Neural crest cell (in vitro differentiated cells): ENCODE data around the gene CDH26. TPM values are rescaled to one million over a fixed set of nuclear protein-coding genes. Genes with fewer than 3 reads are reported as not detected.
A peak's percentile ranks its signal among the peaks of the same experiment; 100 is the strongest.

Source experiments
- DNase-seq: peaks from one replicate; pipeline ENCODE4 v3.0.0; 2021; ENCODE audit warnings: low read depth, mixed read lengths, low spot score
- H3K27ac Mint-ChIP-seq: one replicate; pipeline ENCODE4 v1.8.0; 2021; ENCODE audit warnings: mild to moderate bottlenecking, mixed read lengths; ENCODE audit not compliant: unreplicated experiment
- H3K27me3 Mint-ChIP-seq: 2 replicates; pipeline ENCODE4 v1.8.0; 2021; ENCODE audit warnings: low read depth, mild to moderate bottlenecking, mixed read lengths
- H3K36me3 Mint-ChIP-seq: 2 replicates; pipeline ENCODE4 v1.8.0; 2021; ENCODE audit warnings: low read depth, mild to moderate bottlenecking, mixed read lengths
- H3K4me1 Mint-ChIP-seq: 2 replicates; pipeline ENCODE4 v1.8.0; 2021; ENCODE audit warnings: mixed read lengths
- H3K4me3 Mint-ChIP-seq: one replicate; pipeline ENCODE4 v1.8.0; 2021; ENCODE audit warnings: mild to moderate bottlenecking, mixed read lengths
- H3K9me3 Mint-ChIP-seq: 2 replicates; pipeline ENCODE4 v1.8.0; 2021; ENCODE audit warnings: mixed read lengths
- total RNA-seq: library from RNA; stranded (reverse); gene quantifications from 2 replicates; pipeline ENCODE4 v1.2.1, GENCODE V29; 2021
- TF ChIP-seq, protein P1 (sequence below): fragments of 200-600 bp; sonication (generic); conservative IDR thresholded peaks from 2 replicates; pipeline ENCODE4 v1.5.0; 2021; ENCODE audit warnings: antibody characterized with exemption, mild to moderate bottlenecking

CDH26 gene
- total RNA-seq, 1 donor from 2014 or later = 0.89 TPM

DNA sequence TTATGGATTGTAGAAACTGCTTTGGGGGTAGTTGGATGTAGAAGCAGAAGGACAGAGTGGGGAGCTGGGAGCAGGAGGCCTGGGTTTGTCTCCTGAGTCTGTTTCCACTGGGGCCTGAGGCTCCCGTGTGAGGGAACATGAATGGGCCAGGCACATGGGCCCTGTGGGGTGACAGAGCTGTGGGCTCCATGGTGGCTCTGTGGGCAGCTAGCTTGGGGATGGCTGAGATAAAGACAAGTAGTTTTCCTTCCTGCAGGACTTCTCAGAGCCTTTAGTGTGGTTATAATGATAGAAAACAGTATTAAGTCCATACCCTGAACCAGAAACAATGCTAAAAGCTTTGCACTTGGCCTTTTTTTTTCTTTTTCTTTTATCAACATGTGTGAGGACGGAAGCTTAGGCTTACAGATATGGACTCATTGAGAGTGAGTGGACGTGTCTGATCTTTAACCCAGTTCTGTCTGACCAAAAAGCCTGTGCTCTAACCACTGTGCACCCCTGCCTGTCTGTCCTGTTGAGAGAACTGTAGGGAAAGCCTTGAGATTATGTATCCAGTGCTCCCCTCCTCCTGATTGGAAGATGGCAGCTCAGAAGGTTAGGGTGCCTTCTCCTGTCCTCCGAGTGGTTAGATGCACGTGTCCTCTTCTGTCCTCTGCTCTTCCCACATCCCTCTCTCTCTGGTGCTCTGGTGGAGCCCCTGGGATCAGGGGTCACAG, 98.3 kb downstream of the CDH26 start:
- peaks cover 2% of the 10 kb centered on the region for H3K27me3 Mint-ChIP-seq
- DNase-seq = no peak
- TF ChIP-seq, protein P1, sequence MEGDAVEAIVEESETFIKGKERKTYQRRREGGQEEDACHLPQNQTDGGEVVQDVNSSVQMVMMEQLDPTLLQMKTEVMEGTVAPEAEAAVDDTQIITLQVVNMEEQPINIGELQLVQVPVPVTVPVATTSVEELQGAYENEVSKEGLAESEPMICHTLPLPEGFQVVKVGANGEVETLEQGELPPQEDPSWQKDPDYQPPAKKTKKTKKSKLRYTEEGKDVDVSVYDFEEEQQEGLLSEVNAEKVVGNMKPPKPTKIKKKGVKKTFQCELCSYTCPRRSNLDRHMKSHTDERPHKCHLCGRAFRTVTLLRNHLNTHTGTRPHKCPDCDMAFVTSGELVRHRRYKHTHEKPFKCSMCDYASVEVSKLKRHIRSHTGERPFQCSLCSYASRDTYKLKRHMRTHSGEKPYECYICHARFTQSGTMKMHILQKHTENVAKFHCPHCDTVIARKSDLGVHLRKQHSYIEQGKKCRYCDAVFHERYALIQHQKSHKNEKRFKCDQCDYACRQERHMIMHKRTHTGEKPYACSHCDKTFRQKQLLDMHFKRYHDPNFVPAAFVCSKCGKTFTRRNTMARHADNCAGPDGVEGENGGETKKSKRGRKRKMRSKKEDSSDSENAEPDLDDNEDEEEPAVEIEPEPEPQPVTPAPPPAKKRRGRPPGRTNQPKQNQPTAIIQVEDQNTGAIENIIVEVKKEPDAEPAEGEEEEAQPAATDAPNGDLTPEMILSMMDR = no peak
- H3K36me3 Mint-ChIP-seq = no peaks in the 10 kb centered on the region
- peaks cover 9% of the 10 kb centered on the region for H3K4me1 Mint-ChIP-seq
- H3K4me3 Mint-ChIP-seq = no peak overlapping the region
- H3K27ac Mint-ChIP-seq = no peak overlapping the region
- no peaks in the 10 kb centered on the region for H3K9me3 Mint-ChIP-seq

DNA sequence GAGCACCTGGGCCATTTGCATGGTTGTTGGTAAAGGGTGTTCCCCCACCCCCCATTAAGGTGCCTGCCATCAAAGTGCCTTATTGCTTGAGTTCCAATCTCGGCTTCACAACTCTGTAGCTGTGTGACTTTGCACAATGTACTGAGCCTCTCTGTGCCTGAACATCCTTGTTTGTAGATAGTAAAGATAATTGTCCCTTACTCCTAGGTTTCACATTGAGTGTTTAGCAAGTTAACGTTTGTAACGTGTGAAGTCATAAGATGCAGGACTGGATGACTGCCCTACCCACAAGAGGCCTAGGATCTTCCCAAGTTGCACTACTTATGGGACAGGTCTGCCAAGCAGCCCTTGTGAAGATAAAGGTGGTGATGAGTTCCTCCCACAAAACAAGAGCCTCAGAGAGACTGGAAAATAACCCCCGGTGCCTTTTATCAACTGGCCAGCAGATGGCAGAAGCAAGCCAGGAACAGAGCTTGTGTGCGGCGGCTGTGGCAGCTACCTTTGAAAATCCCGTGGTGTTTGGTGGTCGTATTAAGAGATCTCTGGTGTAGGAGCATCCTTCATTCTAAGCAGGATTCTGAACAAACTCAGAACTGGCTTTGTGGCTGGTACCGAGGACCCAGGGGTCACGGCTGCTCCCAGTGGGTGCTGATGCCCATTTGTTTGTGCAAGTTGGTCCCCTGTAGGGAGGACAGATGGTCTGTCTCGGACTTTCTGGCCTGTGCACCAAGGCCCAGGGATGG, 99.1 kb downstream of the CDH26 start:
- peaks cover 9% of the 10 kb centered on the region for H3K4me1 Mint-ChIP-seq
- no peak overlapping the region for H3K4me3 Mint-ChIP-seq
- peak overlapping the region; percentile 9 for H3K27ac Mint-ChIP-seq
- no peaks in the 10 kb centered on the region for H3K27me3 Mint-ChIP-seq
- no peaks in the 10 kb centered on the region for H3K36me3 Mint-ChIP-seq
- TF ChIP-seq, protein P1 = peak; percentile 94
- H3K9me3 Mint-ChIP-seq = no peaks in the 10 kb centered on the region
- peak; percentile 67 for DNase-seq

DNA sequence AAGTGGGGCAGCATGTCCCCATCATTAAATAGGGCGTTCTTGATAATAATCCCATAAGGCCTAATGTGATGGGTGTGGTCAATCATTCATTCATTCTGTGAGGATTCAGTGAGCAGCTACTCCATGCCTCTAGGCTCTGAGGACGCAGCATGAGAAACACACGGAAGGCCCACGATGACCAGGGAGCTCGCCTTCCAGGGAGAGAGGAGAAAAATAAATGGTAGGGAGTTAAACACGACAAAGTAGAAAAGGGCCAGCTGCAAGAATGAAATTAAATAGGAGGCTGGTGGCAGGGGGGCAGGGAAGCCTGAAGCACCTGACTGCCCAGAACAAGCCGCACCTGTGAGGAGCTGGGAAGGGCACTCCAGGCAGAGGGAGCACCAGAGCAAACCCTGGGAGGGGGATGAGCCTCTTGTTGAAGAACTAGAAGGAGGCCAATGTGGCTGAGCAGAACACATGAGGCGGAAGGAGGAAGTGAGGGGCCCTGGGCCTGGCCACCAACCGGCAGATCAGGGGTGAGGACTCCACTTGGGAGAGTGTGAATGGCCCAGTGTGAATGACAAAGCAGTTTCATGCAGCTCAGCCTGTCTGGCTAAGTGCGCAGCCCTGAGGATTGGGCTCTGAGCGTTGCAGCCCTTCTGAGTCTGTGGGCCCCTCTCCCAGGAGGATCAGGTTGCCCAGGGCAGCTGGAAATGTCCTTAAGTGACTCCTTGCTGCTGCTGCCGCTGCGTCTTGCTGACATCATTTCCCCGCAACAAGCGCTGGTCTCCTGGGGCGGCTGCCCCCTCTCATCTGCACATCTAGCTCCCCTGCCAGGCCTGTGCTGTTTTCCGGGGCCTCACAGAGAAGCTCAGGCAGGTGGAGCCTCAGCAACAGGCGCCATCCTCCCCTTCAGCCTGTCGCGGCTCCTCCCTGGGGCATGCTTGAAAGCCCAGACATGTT, 99.9 kb downstream of the CDH26 start:
- DNase-seq = no peak
- Mint-ChIP-seq H3K27ac (peak overlapping the region; percentile 27), H3K27me3 (no peaks in the 10 kb centered on the region), H3K4me1 (peaks cover 9% of the 10 kb centered on the region), H3K36me3 (no peaks in the 10 kb centered on the region), H3K9me3 (no peaks in the 10 kb centered on the region), H3K4me3 (no peak overlapping the region)
- TF ChIP-seq, protein P1 = no peak

DNA sequence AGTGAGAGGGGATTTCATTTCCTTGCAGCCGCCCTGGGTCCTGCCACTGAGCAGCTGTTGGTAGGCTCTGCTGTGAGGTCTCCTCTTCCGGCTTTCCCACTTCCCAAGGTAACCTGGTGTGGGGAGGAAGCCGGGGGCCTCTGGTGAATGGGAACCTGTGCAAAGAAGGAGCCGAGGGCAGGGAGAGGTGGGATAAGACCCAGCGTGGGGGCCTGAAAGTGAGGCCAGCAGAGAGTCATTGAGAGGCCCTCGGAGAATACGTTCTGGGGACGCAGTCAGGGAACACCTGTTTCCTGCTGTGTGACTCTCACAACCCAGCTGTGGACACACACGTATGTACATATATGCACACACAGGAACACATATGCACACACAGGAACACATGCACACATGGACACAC, 100.7 kb downstream of the CDH26 start:
- H3K4me1 Mint-ChIP-seq = peaks cover 9% of the 10 kb centered on the region
- H3K36me3 Mint-ChIP-seq = no peaks in the 10 kb centered on the region
- DNase-seq = no peak
- H3K9me3 Mint-ChIP-seq = no peaks in the 10 kb centered on the region
- H3K27ac Mint-ChIP-seq = peak overlapping the region; percentile 75
- no peaks in the 10 kb centered on the region for H3K27me3 Mint-ChIP-seq
- no peak overlapping the region for H3K4me3 Mint-ChIP-seq
- TF ChIP-seq, protein P1 = no peak

DNA sequence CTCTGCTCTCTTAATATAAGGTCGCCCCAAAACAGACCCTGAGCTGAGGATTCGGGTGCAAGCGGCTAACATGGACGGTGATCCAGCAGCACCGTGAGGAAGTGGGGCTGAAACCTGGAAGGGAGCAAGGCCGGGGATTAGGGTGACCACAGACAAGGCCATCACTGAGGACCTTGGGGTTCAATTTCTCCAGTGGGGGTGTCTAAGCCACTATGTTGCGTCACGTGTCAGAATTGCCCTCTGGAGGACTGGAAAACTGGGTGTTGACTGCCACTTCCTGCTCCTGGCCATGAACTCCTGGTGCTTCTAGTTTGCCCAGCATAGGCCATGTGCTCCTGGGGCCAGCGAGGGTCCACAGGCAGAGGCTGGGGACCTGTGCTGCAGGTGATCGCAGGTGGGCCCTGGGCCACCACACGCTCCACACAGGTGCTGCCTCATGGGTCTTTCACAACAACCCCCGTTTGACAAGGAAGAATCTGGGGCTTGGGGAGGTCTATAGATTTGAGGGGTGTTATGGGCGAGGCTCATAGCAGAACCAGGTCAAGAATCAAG, 101.9 kb downstream of the CDH26 start:
- Mint-ChIP-seq H3K4me3 (no peak overlapping the region), H3K36me3 (no peaks in the 10 kb centered on the region), H3K9me3 (no peaks in the 10 kb centered on the region), H3K27ac (no peak overlapping the region), H3K4me1 (peaks cover 9% of the 10 kb centered on the region), H3K27me3 (no peaks in the 10 kb centered on the region)
- DNase-seq = no peak
- TF ChIP-seq, protein P1 = no peak
